Vagina (tissue), 2 donors: ENCODE results near the gene PIP4K2C.

Experiments
- POLR2A ChIP-seq, 2 donors: fragments of 450-650 bp; IDR thresholded peaks; one replicate each; pipeline ENCODE4 v1.6.1; 2017; ENCODE audit warnings: antibody characterized with exemption in 2 of 2, mild to moderate bottlenecking in 2 of 2, moderate library complexity in 2 of 2
- TF ChIP-seq, protein P1 (sequence below), 3 experiments: fragments of 450-650 bp in 2 of 3; fragments of 200-600 bp in 1 of 3; sonication (generic) in 1 of 3; IDR thresholded peaks; one replicate each; pipeline ENCODE4 v1.5.1; 2017 to 2019; ENCODE audit warnings: antibody characterized with exemption in 3 of 3, mild to moderate bottlenecking in 2 of 3, moderate library complexity in 2 of 3

GRCh38 chr12:57543581-57543980 lies 47.4 kb upstream of the PIP4K2C start:
- TF ChIP-seq, protein P1, sequence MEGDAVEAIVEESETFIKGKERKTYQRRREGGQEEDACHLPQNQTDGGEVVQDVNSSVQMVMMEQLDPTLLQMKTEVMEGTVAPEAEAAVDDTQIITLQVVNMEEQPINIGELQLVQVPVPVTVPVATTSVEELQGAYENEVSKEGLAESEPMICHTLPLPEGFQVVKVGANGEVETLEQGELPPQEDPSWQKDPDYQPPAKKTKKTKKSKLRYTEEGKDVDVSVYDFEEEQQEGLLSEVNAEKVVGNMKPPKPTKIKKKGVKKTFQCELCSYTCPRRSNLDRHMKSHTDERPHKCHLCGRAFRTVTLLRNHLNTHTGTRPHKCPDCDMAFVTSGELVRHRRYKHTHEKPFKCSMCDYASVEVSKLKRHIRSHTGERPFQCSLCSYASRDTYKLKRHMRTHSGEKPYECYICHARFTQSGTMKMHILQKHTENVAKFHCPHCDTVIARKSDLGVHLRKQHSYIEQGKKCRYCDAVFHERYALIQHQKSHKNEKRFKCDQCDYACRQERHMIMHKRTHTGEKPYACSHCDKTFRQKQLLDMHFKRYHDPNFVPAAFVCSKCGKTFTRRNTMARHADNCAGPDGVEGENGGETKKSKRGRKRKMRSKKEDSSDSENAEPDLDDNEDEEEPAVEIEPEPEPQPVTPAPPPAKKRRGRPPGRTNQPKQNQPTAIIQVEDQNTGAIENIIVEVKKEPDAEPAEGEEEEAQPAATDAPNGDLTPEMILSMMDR (IDR thresholded peaks at IDR 0.05) = no peak
- no peak for TF ChIP-seq POLR2A (IDR thresholded peaks at IDR 0.05)
